Measurements from ENCODE around the gene NIT2. TPM values are rescaled to one million over a fixed set of nuclear protein-coding genes. Genes with fewer than 3 reads are reported as not detected.
"Not testable (repeated sequence)": the region's sequence is repeated elsewhere in the genome, so short reads cannot be mapped to it uniquely, and the experiment has no call there.

NIT2 gene
- total RNA-seq, 2 experiments from 2014 or later = 18.6 to 21.4 TPM

- Histone ChIP-seq H3K36me3 (ENCODE audit: insufficient read depth, low read length) (peaks cover 30% of the 10 kb centered on the region), H3K27me3 (ENCODE audit: control insufficient read depth in 1 of 2, insufficient read depth in 2 of 2, low read length in 2 of 2) (no peaks in the 10 kb centered on the region), H3K9me3 (ENCODE audit: control insufficient read depth in 1 of 2, insufficient read depth in 1 of 2, low read length in 2 of 2) (no peaks in the 10 kb centered on the region), H3K27ac (ENCODE audit: low read depth in 1 of 2, low read length in 2 of 2) (no peak overlapping the region), H3K4me3 (ENCODE audit: low read length) (no peak overlapping the region), H3K4me1 (ENCODE audit: insufficient read depth, low read length) (no peaks in the 10 kb centered on the region)
- no peaks in the 10 kb centered on the region for H3K9me3 Mint-ChIP-seq
- POLR2A ChIA-PET = no interaction called here
- H3K4me3 Mint-ChIP-seq = no peak overlapping the region
- DNase-seq = no peak
- H3K4me1 Mint-ChIP-seq (ENCODE audit: low read depth) = no peaks in the 10 kb centered on the region
- no peak for TF ChIP-seq CTCF (IDR thresholded peaks at IDR 0.05)
- CTCF ChIA-PET = no interaction called here
- H3K27ac Mint-ChIP-seq = no peak overlapping the region
- no peak for ATAC-seq (ENCODE audit: poor library complexity)
- peaks cover 51% of the 10 kb centered on the region for H3K36me3 Mint-ChIP-seq (ENCODE audit: low read depth)
- intact Hi-C loops (cut with DNase I, micrococcal nuclease) = no loop called here
- H3K27me3 Mint-ChIP-seq = no peaks in the 10 kb centered on the region
These were observed 10.5 kb upstream of the NIT2 start for GRCh38 chr3:100324044-100324443.

GRCh38 chr3:100325827-100326226 is 8.7 kb upstream of the NIT2 start:
- peaks cover 18% of the 10 kb centered on the region for H3K36me3 ChIP-seq (ENCODE audit: insufficient read depth, low read length)
- TF ChIP-seq CTCF (IDR thresholded peaks at IDR 0.05) = no peak
- Mint-ChIP-seq H3K4me1 (ENCODE audit: low read depth) (no peaks in the 10 kb centered on the region), H3K9me3 (no peaks in the 10 kb centered on the region), H3K27ac (no peak overlapping the region), H3K27me3 (no peaks in the 10 kb centered on the region), H3K36me3 (ENCODE audit: low read depth) (peaks cover 38% of the 10 kb centered on the region), H3K4me3 (no peak overlapping the region)
- CTCF ChIA-PET = no interaction called here
- H3K27ac ChIP-seq (ENCODE audit: low read depth in 1 of 2, low read length in 2 of 2) = no peak overlapping the region
- H3K4me3 ChIP-seq (ENCODE audit: low read length) = no peak overlapping the region
- POLR2A ChIA-PET = no interaction called here
- no peak for DNase-seq
- H3K4me1 ChIP-seq (ENCODE audit: insufficient read depth, low read length) = no peaks in the 10 kb centered on the region
- H3K27me3 ChIP-seq (ENCODE audit: control insufficient read depth in 1 of 2, insufficient read depth in 2 of 2, low read length in 2 of 2) = no peaks in the 10 kb centered on the region
- no peaks in the 10 kb centered on the region for H3K9me3 ChIP-seq (ENCODE audit: control insufficient read depth in 1 of 2, insufficient read depth in 1 of 2, low read length in 2 of 2)
- ATAC-seq (ENCODE audit: poor library complexity) = no peak
- intact Hi-C loops (cut with DNase I, micrococcal nuclease) = no loop called here

- H3K27ac ChIP-seq (ENCODE audit: low read depth in 1 of 2, low read length in 2 of 2); H3K27me3 Mint-ChIP-seq; H3K9me3 ChIP-seq (ENCODE audit: control insufficient read depth in 1 of 2, insufficient read depth in 1 of 2, low read length in 2 of 2); H3K27me3 ChIP-seq (ENCODE audit: control insufficient read depth in 1 of 2, insufficient read depth in 2 of 2, low read length in 2 of 2); H3K4me3 ChIP-seq (ENCODE audit: low read length); H3K27ac Mint-ChIP-seq; H3K9me3 Mint-ChIP-seq; H3K4me3 Mint-ChIP-seq; H3K4me1 Mint-ChIP-seq (ENCODE audit: low read depth); CTCF ChIA-PET; H3K4me1 ChIP-seq (ENCODE audit: insufficient read depth, low read length); DNase-seq; POLR2A ChIA-PET; ATAC-seq (ENCODE audit: poor library complexity); intact Hi-C loops (cut with DNase I, micrococcal nuclease): not testable (repeated sequence)
- peaks cover 10% of the 10 kb centered on the region for H3K36me3 ChIP-seq (ENCODE audit: insufficient read depth, low read length)
- peaks cover 32% of the 10 kb centered on the region for H3K36me3 Mint-ChIP-seq (ENCODE audit: low read depth)
These were observed 7.2 kb upstream of the NIT2 start for GRCh38 chr3:100327377-100327776.

- Mint-ChIP-seq H3K4me1 (ENCODE audit: low read depth) (peaks cover 7% of the 10 kb centered on the region), H3K36me3 (ENCODE audit: low read depth) (peaks cover 17% of the 10 kb centered on the region), H3K27me3 (no peaks in the 10 kb centered on the region), H3K9me3 (no peaks in the 10 kb centered on the region), H3K4me3 (no peak overlapping the region), H3K27ac (no peak overlapping the region)
- no peaks in the 10 kb centered on the region for H3K36me3 ChIP-seq (ENCODE audit: insufficient read depth, low read length)
- DNase-seq = no peak
- peaks cover 9% of the 10 kb centered on the region for H3K4me1 ChIP-seq (ENCODE audit: insufficient read depth, low read length)
- no peak overlapping the region for H3K4me3 ChIP-seq (ENCODE audit: low read length)
- TF ChIP-seq CTCF (IDR thresholded peaks at IDR 0.05) = no peak
- H3K9me3 ChIP-seq (ENCODE audit: control insufficient read depth in 1 of 2, insufficient read depth in 1 of 2, low read length in 2 of 2) = no peaks in the 10 kb centered on the region
- CTCF ChIA-PET = no interaction called here
- ATAC-seq (ENCODE audit: poor library complexity) = no peak
- POLR2A ChIA-PET = no interaction called here
- intact Hi-C loops (cut with DNase I, micrococcal nuclease) = loop anchor here in 1 of 2 experiments (10.0 kb wide), 2 partner anchors 385 to 1425 kb away; partner anchors contain the start of gene DCBLD2
- H3K27me3 ChIP-seq (ENCODE audit: control insufficient read depth in 1 of 2, insufficient read depth in 2 of 2, low read length in 2 of 2) = no peaks in the 10 kb centered on the region
- H3K27ac ChIP-seq (ENCODE audit: low read depth in 1 of 2, low read length in 2 of 2) = no peak overlapping the region
These were observed 4.6 kb upstream of the NIT2 start for GRCh38 chr3:100329800-100330489.
